GM12878 (cell line): ENCODE data around the gene TCF4. TPM values are rescaled to one million over a fixed set of nuclear protein-coding genes. Genes with fewer than 3 reads are reported as not detected.

Experiments
- ATAC-seq: fragments of 200-7000 bp; cut with Tn5 transposase; 3 replicates; pipeline ENCODE4 v1.9.1; 2020; ENCODE audit warnings: mild to moderate bottlenecking, moderate library complexity
- BruUV-seq: library from RNA; stranded (reverse); fragments of 400-500 nt; replicated peaks from 2 replicates; lab custom pipeline; 2021; lab: Mats Ljungman, UMichigan
- CTCF ChIA-PET: fragments of 300-600 bp; sonication (Branson Sonifier 250); formaldehyde crosslinking; extraction: SDS; loops from one replicate; lab custom pipeline; 2021; ENCODE audit warnings: inconsistent platforms; lab: Yijun Ruan, JAX
- POLR2A ChIA-PET: fragments of 350-600 bp; formaldehyde crosslinking; extraction: SDS; loops from one replicate; lab custom pipeline; 2021; ENCODE audit warnings: inconsistent platforms; lab: Charles Lee
- RAD21 ChIA-PET: fragments of 300-600 bp; sonication (Branson Sonifier 250); formaldehyde crosslinking; loops from one replicate; lab custom pipeline; 2023; ENCODE audit warnings: antibody characterized with exemption; ENCODE audit not compliant: unreplicated experiment; lab: Charles Lee
- SMC1A ChIA-PET: fragments of 300-600 bp; sonication (Branson Sonifier 250); formaldehyde crosslinking; loops from one replicate; lab custom pipeline; 2023; ENCODE audit not compliant: unreplicated experiment, uncharacterized antibody; lab: Charles Lee
- DNase-seq: peaks from one replicate; pipeline ENCODE4 v3.0.0-alpha.2; 2011; ENCODE audit warnings: low read depth, low spot score
- FAIRE-seq: peaks from 3 replicates; lab custom pipeline; 2011; peaks lifted over from hg19 to GRCh38; lab: Jason Lieb, UNC
- H2AFZ ChIP-seq: 2 replicates; pipeline ENCODE4 v1.6.0; 2011; ENCODE audit warnings: low read depth, low read length, control low read depth; ENCODE audit not compliant: control insufficient read depth
- H3K27ac ChIP-seq: 2 replicates; pipeline ENCODE4 v1.5.1; 2011; ENCODE audit warnings: control low read depth; ENCODE audit not compliant: control insufficient read depth, insufficient read depth
- H3K27me3 ChIP-seq, 2 experiments: replicated peaks in 1 of 2; 2 replicates each; pipeline versions ENCODE4 v1.6.0 to v1.6.1; 2011; ENCODE audit warnings: low read length in 1 of 2; ENCODE audit not compliant: control insufficient read depth in 2 of 2, insufficient read depth in 2 of 2
- H3K36me3 ChIP-seq, 2 experiments: 2 replicates each; pipeline ENCODE4 v1.5.1; 2011; ENCODE audit warnings: low read length in 1 of 2; ENCODE audit not compliant: control insufficient read depth in 2 of 2, insufficient read depth in 2 of 2
- H3K4me1 ChIP-seq: 2 replicates; pipeline ENCODE4 v1.6.1; 2011; ENCODE audit warnings: mild to moderate bottlenecking, low read length, moderate library complexity, mixed read lengths; ENCODE audit not compliant: control insufficient read depth, insufficient read depth
- H3K4me2 ChIP-seq: 2 replicates; pipeline ENCODE4 v1.6.0; 2011; ENCODE audit warnings: control low read depth; ENCODE audit not compliant: control insufficient read depth, insufficient read depth
- H3K4me3 ChIP-seq: fragments of 200-600 bp; sonication (generic); 2 replicates; pipeline ENCODE4 v1.5.1; 2016
- H3K79me2 ChIP-seq: 2 replicates; pipeline ENCODE4 v1.6.0; 2011; ENCODE audit warnings: low read length; ENCODE audit not compliant: control insufficient read depth, insufficient read depth
- H3K9ac ChIP-seq: 2 replicates; pipeline ENCODE4 v1.8.0; 2011; ENCODE audit warnings: low read length, control low read depth, mixed read lengths; ENCODE audit not compliant: control insufficient read depth, insufficient read depth
- H3K9me3 ChIP-seq: replicated peaks from 3 replicates; pipeline ENCODE4 v1.5.1; 2011; ENCODE audit warnings: mild to moderate bottlenecking, low read length; ENCODE audit not compliant: control insufficient read depth, insufficient read depth
- H4K20me1 ChIP-seq: 2 replicates; pipeline ENCODE4 v1.6.0; 2011; ENCODE audit not compliant: control insufficient read depth, insufficient read depth
- ATF7 ChIP-seq: fragments of 450-650 bp; IDR thresholded peaks from 2 replicates; pipeline ENCODE4 v1.6.1; 2016; ENCODE audit warnings: low read depth, mild to moderate bottlenecking
- CBFB ChIP-seq: IDR thresholded peaks from 2 replicates; pipeline ENCODE4 v1.6.1; 2016; ENCODE audit warnings: antibody characterized with exemption, low read depth
- E2F4 ChIP-seq: IDR thresholded peaks from 2 replicates; pipeline ENCODE4 v1.6.1; 2012; ENCODE audit warnings: low read depth, low read length, improper control_type of control experiment
- EP300 ChIP-seq, 2 experiments: fragments of 150-350 bp in 1 of 2; IDR thresholded peaks; 2 replicates each; pipeline ENCODE4 v1.6.1; 2011 to 2012; ENCODE audit warnings: low read depth in 2 of 2, low read length in 2 of 2, borderline replicate concordance in 1 of 2, improper control_type of control experiment in 1 of 2, inconsistent platforms in 1 of 2; ENCODE audit not compliant: control insufficient read depth in 1 of 2
- HDAC2 ChIP-seq: fragments of 200-600 bp; sonication (generic); IDR thresholded peaks from 2 replicates; pipeline ENCODE4 v1.6.1; 2017
- HSF1 ChIP-seq: fragments of 150-350 bp; IDR thresholded peaks from 2 replicates; pipeline ENCODE4 v1.6.1; 2014; ENCODE audit warnings: mild to moderate bottlenecking, low read depth, low read length
- IRF4 ChIP-seq: IDR thresholded peaks from 2 replicates; pipeline ENCODE4 v1.6.1; 2011; ENCODE audit warnings: low read depth, low read length
- IRF5 ChIP-seq: fragments of 450-650 bp; IDR thresholded peaks from 2 replicates; pipeline ENCODE4 v1.6.1; 2017; ENCODE audit warnings: borderline replicate concordance
- KDM1A ChIP-seq: fragments of 200-600 bp; sonication (generic); IDR thresholded peaks from 2 replicates; pipeline ENCODE4 v1.6.1; 2016; ENCODE audit warnings: borderline replicate concordance
- MEF2B ChIP-seq: fragments of 450-650 bp; IDR thresholded peaks from 2 replicates; pipeline ENCODE4 v1.6.1; 2018; ENCODE audit warnings: mild to moderate bottlenecking, moderate library complexity; ENCODE audit not compliant: partially characterized antibody, poor library complexity, severe bottlenecking
- NR2C1 ChIP-seq: fragments of 450-650 bp; IDR thresholded peaks from 2 replicates; pipeline ENCODE4 v1.6.1; 2017; ENCODE audit warnings: antibody characterized with exemption, mild to moderate bottlenecking, moderate library complexity
- PAX8 ChIP-seq: fragments of 450-650 bp; IDR thresholded peaks from 2 replicates; pipeline ENCODE4 v1.6.1; 2017; ENCODE audit warnings: mild to moderate bottlenecking, moderate library complexity
- PKNOX1 ChIP-seq: fragments of 450-650 bp; IDR thresholded peaks from 2 replicates; pipeline ENCODE4 v1.6.1; 2016; ENCODE audit warnings: mild to moderate bottlenecking
- RELB ChIP-seq: fragments of 450-650 bp; IDR thresholded peaks from 2 replicates; pipeline ENCODE4 v1.6.1; 2017; ENCODE audit warnings: low read depth, mild to moderate bottlenecking, moderate library complexity
- ZNF207 ChIP-seq: fragments of 450-650 bp; IDR thresholded peaks from 2 replicates; pipeline ENCODE4 v1.6.1; 2014; ENCODE audit warnings: antibody characterized with exemption, mild to moderate bottlenecking, borderline replicate concordance
- ZNF24 ChIP-seq: fragments of 450-650 bp; IDR thresholded peaks from 2 replicates; pipeline ENCODE4 v1.6.1; 2017; ENCODE audit warnings: antibody characterized with exemption, mild to moderate bottlenecking
- ZZZ3 ChIP-seq: IDR thresholded peaks from 2 replicates; pipeline ENCODE4 v1.6.1; 2011; ENCODE audit warnings: low read depth; ENCODE audit not compliant: control insufficient read depth, insufficient read length
- WGBS: methylation state at CpG from one replicate; pipeline ENCODE4 v1.1.6; 2016; ENCODE audit warnings: low lambda C conversion rate; ENCODE audit not compliant: insufficient replicate concordance, insufficient coverage; ENCODE audit errors: missing lambda C conversion rate; 5-methylcytosine and 5-hydroxymethylcytosine counted together
- in situ Hi-C: fragments of 300-500 bp; cut with MboI; formaldehyde crosslinking; loops from 9 replicates; pipeline ENCODE4 v1.14.3; 2018; ENCODE audit warnings: mixed read lengths
- intact Hi-C: fragments of 100-400 bp; cut with micrococcal nuclease; formaldehyde crosslinking; loops from one replicate; pipeline ENCODE4 v1.14.2; 2022; ENCODE audit not compliant: unreplicated experiment
- polyA plus RNA-seq, 11 experiments: library from polyadenylated mRNA; depleted of rRNA in 4 of 11; unstranded in 6 of 11; stranded (reverse) in 5 of 11; fragments of >200 nt; fragmentation: Nextera tagmentation in 4 of 11; fragmentation: Illumina TruSeq in 1 of 11; extraction: Ambion mirVana in 4 of 11; extraction: Trizol in 1 of 11; gene quantifications; 1 replicate in 1 of 11; 2 replicates in 10 of 11; pipeline versions ENCODE4 v1.2.1 to v1.2.3, GENCODE V29; 2011 to 2016; ENCODE audit warnings: inconsistent platforms in 2 of 11, missing spikeins in 2 of 11, low read depth in 1 of 11
- total RNA-seq, 4 experiments: library from RNA; depleted of rRNA in 3 of 4; stranded (reverse); fragments of >200 nt in 3 of 4; fragmentation: Illumina TruSeq in 1 of 4; extraction: Trizol in 1 of 4; gene quantifications; 2 replicates each; pipeline versions ENCODE4 v1.2.1 to v1.2.3, GENCODE V29; 2013 to 2021

The TCF4 gene
- total and polyA plus RNA-seq, 10 of the 15 experiments (the other 5 are each of a cell fraction or from before 2014, with no cell fraction given), result 15.2 to 94.0 (median 31.5) TPM

GRCh38 chr18:55334875-55335274 lies 253.1 kb downstream of the TCF4 start (continued):
- TF ChIP-seq E2F4 (no peak), ZZZ3 (no peak)

- H3K4me1 ChIP-seq, result peaks cover 10% of the 10 kb centered on the region
- FAIRE-seq, result no peak
- DNase-seq, result no peak
- ATAC-seq, result no peak
- H3K36me3 ChIP-seq, result no peaks in the 10 kb centered on the region
- intact Hi-C loops (no loop called here), in situ Hi-C loops (loop anchor here (10.0 kb wide), 1 partner anchor 1244 kb away; no protein-coding TSS in a partner anchor)
- no peak overlapping the region for H3K4me3 ChIP-seq
- H2AFZ ChIP-seq, result no peak overlapping the region
- no peaks in the 10 kb centered on the region for H3K79me2 ChIP-seq
- POLR2A ChIA-PET, result no interaction called here
- BruUV-seq, result no TSS peak
- SMC1A ChIA-PET, result interaction anchor here (0.6 to 2.4 kb wide), 8 partner anchors 9 to 1238 kb away, joined by 3 to 10 read pairs (median 3); no protein-coding TSS in a partner anchor
- CTCF ChIA-PET, result interaction anchor here (1.5 to 2.6 kb wide), 2 partner anchors 12 to 97 kb away, joined by 4 to 13 read pairs; no protein-coding TSS in a partner anchor
- H3K4me2 ChIP-seq, result no peak overlapping the region
- no peaks in the 10 kb centered on the region for H3K27me3 ChIP-seq
- 73% methylated on average over 2 of the region's 2 CpGs for WGBS
- H3K9ac ChIP-seq, result no peak overlapping the region
- RAD21 ChIA-PET, result interaction anchor here (0.5 to 0.8 kb wide), 2 partner anchors 24 to 96 kb away, joined by 3 read pairs; no protein-coding TSS in a partner anchor
- H3K9me3 ChIP-seq, result no peaks in the 10 kb centered on the region
- no peak overlapping the region for H3K27ac ChIP-seq
- H4K20me1 ChIP-seq, result no peaks in the 10 kb centered on the region
- TF ChIP-seq ATF7 (no peak), MEF2B (no peak), PAX8 (no peak), HSF1 (no peak), IRF4 (no peak), ZNF24 (no peak), HDAC2 (no peak), IRF5 (no peak), NR2C1 (no peak), PKNOX1 (no peak), KDM1A (no peak), RELB (no peak), CBFB (no peak), ZNF207 (no peak), EP300 (IDR thresholded peaks at IDR 0.05; ENCODE audit: borderline replicate concordance in 1 of 2, control insufficient read depth in 1 of 2, low read depth in 2 of 2, low read length in 2 of 2) (no peak)
Measured at GRCh38 chr18:55331301-55331700, 256.7 kb downstream of the TCF4 start.
